ENCODE measurements around the gene SERGEF. TPM values are rescaled to one million over a fixed set of nuclear protein-coding genes. Genes with fewer than 3 reads are reported as not detected.

The SERGEF gene
- total and polyA plus RNA-seq, 2 of the 13 experiments (the other 11 are each of a cell fraction or from before 2014, with no cell fraction given): 54.5 to 114 TPM

- no peak for TF ChIP-seq THYN1 (CRISPR knock-in tag; IDR thresholded peaks at IDR 0.05; ENCODE audit: borderline replicate concordance, low read depth)
- no peak for TF ChIP-seq ZBTB8A (CRISPR knock-in tag; IDR thresholded peaks at IDR 0.05; ENCODE audit: borderline replicate concordance, low read depth)
- TF ChIP-seq JDP2 (CRISPR knock-in tag; IDR thresholded peaks at IDR 0.05; ENCODE audit: borderline replicate concordance): no peak
- TF ChIP-seq NBN (conservative IDR thresholded peaks at IDR 0.05): no peak
- TF ChIP-seq PHF5A (CRISPR knock-in tag; IDR thresholded peaks at IDR 0.05; ENCODE audit: low read depth, unreplicated experiment): no peak
- no peak for TF ChIP-seq ATRX (CRISPR knock-in tag; IDR thresholded peaks at IDR 0.05; ENCODE audit: borderline replicate concordance)
- TF ChIP-seq ZNF468 (CRISPR knock-in tag; IDR thresholded peaks at IDR 0.05): no peak
- no peak for TF ChIP-seq AGO2 (optimal IDR thresholded peaks at IDR 0.05; ENCODE audit: low read depth, low read length)
Measured at GRCh38 chr11:17822401-17822781, 190.5 kb downstream of the SERGEF start (continued).

- no TSS peak for BruUV-seq (replicated peaks)
- no peak for DNase-seq (ENCODE audit: low spot score)
- in situ Hi-C loops (cut with HindIII; ENCODE audit: extremely low pct_ligation_motif_present, low pct_unique_long_range_greater_than_20kb) (no loop called here), intact Hi-C loops (cut with micrococcal nuclease; ENCODE audit: unreplicated experiment) (no loop called here)
- Histone ChIP-seq H3K9me3 (ENCODE audit: low read length) (no peaks in the 10 kb centered on the region), H3K27ac (ENCODE audit: extremely low read length, insufficient read depth, low read length) (no peak overlapping the region), H3K79me2 (ENCODE audit: insufficient read depth, low read length) (no peaks in the 10 kb centered on the region), H3K4me2 (ENCODE audit: low read depth, low read length) (no peak overlapping the region), H3K9ac (ENCODE audit: insufficient read depth, low read depth, low read length) (no peak overlapping the region), H3K27me3 (ENCODE audit: control insufficient read depth in 1 of 2, insufficient read depth in 2 of 2, low read length in 2 of 2) (no peaks in the 10 kb centered on the region), H3K4me3 (replicated peaks in 1 of 3; ENCODE audit: insufficient read depth in 1 of 3, low read depth in 2 of 3, low read length in 3 of 3) (no peak overlapping the region), H2AFZ (ENCODE audit: low read length) (no peak overlapping the region), H3K4me1 (ENCODE audit: insufficient read depth, low read length) (no peaks in the 10 kb centered on the region), H4K20me1 (ENCODE audit: insufficient read depth, low read length) (no peaks in the 10 kb centered on the region), H3K36me3 (replicated peaks in 1 of 2; ENCODE audit: control insufficient read depth in 1 of 2, insufficient read depth in 2 of 2, low read length in 2 of 2) (no peaks in the 10 kb centered on the region)
- TF ChIP-seq THYN1 (CRISPR knock-in tag; IDR thresholded peaks at IDR 0.05; ENCODE audit: borderline replicate concordance, low read depth): no peak
- TF ChIP-seq ZMYM4 (CRISPR knock-in tag; IDR thresholded peaks at IDR 0.05): no peak
- no peak for TF ChIP-seq ZNF629 (CRISPR knock-in tag; conservative IDR thresholded peaks at IDR 0.05)
- FAIRE-seq: no peak
- CTCF ChIA-PET (ENCODE audit: low intra/inter-chr PET ratio, low total read pairs): no interaction called here
- POLR2A ChIA-PET: no interaction called here
- 99% methylated on average over 4 of the region's 4 CpGs for WGBS (ENCODE audit: low lambda C conversion rate)
- ATAC-seq: no peak
Measured at GRCh38 chr11:17821648-17822400, 191.0 kb downstream of the SERGEF start.
